Psoas muscle (tissue), 8 donors: Measurements from ENCODE around the gene RET. TPM values are rescaled to one million over a fixed set of nuclear protein-coding genes. Genes with fewer than 3 reads are reported as not detected.
"Not testable (repeated sequence)": the region's sequence is repeated elsewhere in the genome, so short reads cannot be mapped to it uniquely, and the experiment has no call there.

Source experiments
- ATAC-seq, 4 donors: fragments of 200-7000 bp; cut with Tn5 transposase; one replicate each; pipeline ENCODE4 v1.9.1; 2020; ENCODE audit warnings: moderate library complexity in 3 of 4, mild to moderate bottlenecking in 2 of 4
- DNase-seq, 2 donors: peaks; one replicate each; pipeline ENCODE4 v3.0.0-alpha.2; 2020
- H3K27ac ChIP-seq: fragments of 200-600 bp; one replicate; pipeline ENCODE4 v1.8.0; 2022
- H3K27me3 ChIP-seq, 3 donors: fragments of 200-600 bp in 1 of 3; one replicate each; pipeline versions ENCODE4 v1.6.1 to v1.8.0; 2013 to 2022; ENCODE audit warnings: low read length in 2 of 3, mild to moderate bottlenecking in 2 of 3, moderate library complexity in 1 of 3; ENCODE audit not compliant: insufficient read depth in 3 of 3
- H3K36me3 ChIP-seq, 2 donors: fragments of 200-600 bp in 1 of 2; one replicate each; pipeline versions ENCODE4 v1.6.1 to v1.8.0; 2013 to 2022; ENCODE audit warnings: low read depth in 1 of 2, mild to moderate bottlenecking in 1 of 2, moderate library complexity in 1 of 2; ENCODE audit not compliant: insufficient read depth in 1 of 2
- H3K4me1 ChIP-seq: fragments of 200-600 bp; one replicate; pipeline ENCODE4 v1.8.0; 2022
- H3K4me3 ChIP-seq: fragments of 200-600 bp; one replicate; pipeline ENCODE4 v1.8.0; 2022; ENCODE audit warnings: mild to moderate bottlenecking
- H3K9me3 ChIP-seq: fragments of 200-600 bp; one replicate; pipeline ENCODE4 v1.8.0; 2022
- CTCF ChIP-seq: fragments of 200-600 bp; IDR thresholded peaks from one replicate; pipeline ENCODE4 v1.8.0; 2022; ENCODE audit warnings: antibody characterized with exemption
- WGBS, 3 donors: extraction: QIAGEN DNeasy Blood & Tissue Kit; methylation state at CpG; one replicate each; pipeline versions ENCODE4 v1.1.6 to v1.1.7; 2013; 5-methylcytosine and 5-hydroxymethylcytosine counted together
- intact Hi-C, 2 donors: fragments of 100-400 bp; cut with DNase I; formaldehyde crosslinking; loops; one replicate each; pipeline versions ENCODE4 v1.11.0 to v1.14.2; 2022
- polyA plus RNA-seq, 3 donors: library from polyadenylated mRNA; stranded (reverse); fragments of 200-250 nt; gene quantifications; one replicate each; pipeline ENCODE4 v1.2.3, GENCODE V29; 2013
- total RNA-seq, 4 donors: library from RNA; stranded (reverse); fragmentation: NEBNext Ultra II Directional in 2 of 4; extraction: Animal tissue kit (Norgen Biotek cat#: 25700) in 2 of 4; gene quantifications; one replicate each; pipeline versions ENCODE4 v1.2.1 to v1.2.4, GENCODE V29; 2021 to 2023
- donor health status: healthy with polysubstance abuse.
- donor health status: DM: no; HTN: no; CAD: no; lungs with moderate emphysema.
- donor health status: Bipolar disorder and iron deficiency.
- donor health status: healthy.
- donor health status: DM: yes; HTN: yes; CAD: no.
- donor health status: DM: no; HTN: no; CAD: no.
- donor health status: DM: no; HTN: no; CAD: no.
- donor health status: DM: yes; HTN: yes; CAD: no.

Gene RET
- total and polyA plus RNA-seq, 7 donors, result 0.35 to 2.6 (median 0.60) TPM

GRCh38 chr10:43093423-43094076, 16.7 kb downstream of the RET start:
- no peaks in the 10 kb centered on the region for H3K4me1 ChIP-seq
- intact Hi-C loops, result no loop called here
- H3K27ac ChIP-seq, result no peak overlapping the region
- peak in 1 of 4 donors; percentile 41 for ATAC-seq
- peaks cover 0 to 8% (median 5%) of the 10 kb centered on the region in 3 donors for H3K27me3 ChIP-seq
- H3K36me3 ChIP-seq, result no peaks in the 10 kb centered on the region
- H3K9me3 ChIP-seq, result no peaks in the 10 kb centered on the region
- TF ChIP-seq CTCF, result no peak
- H3K4me3 ChIP-seq, result no peak overlapping the region
- WGBS, 3 donors, result 26 to 44% (median 36%) methylated on average over 12 of the region's 12 CpGs
- no peak for DNase-seq

DNA sequence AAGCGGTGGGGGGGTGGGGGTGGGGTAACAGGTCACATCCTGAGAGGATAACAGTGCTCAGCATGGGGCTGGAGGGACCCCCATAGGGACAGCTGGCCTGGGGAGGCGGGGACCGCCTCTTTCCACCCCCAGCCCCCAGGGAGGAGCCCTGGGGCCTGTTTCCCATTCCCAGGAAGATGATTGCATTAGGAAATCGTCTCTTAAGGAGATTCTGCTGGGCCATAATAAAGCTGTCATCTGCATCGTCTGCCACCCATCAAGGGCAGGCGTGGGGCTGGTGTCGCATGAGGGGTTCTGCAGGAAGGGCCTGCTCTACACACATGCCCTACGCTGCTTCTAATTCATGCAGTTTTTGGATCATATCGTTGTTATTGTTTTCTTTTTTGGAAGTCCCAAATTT, 17.2 kb downstream of the RET start:
- H3K4me3 ChIP-seq, result no peak overlapping the region
- intact Hi-C loops, result no loop called here
- no peaks in the 10 kb centered on the region for H3K9me3 ChIP-seq
- no peaks in the 10 kb centered on the region for H3K4me1 ChIP-seq
- peaks cover 0 to 9% (median 5%) of the 10 kb centered on the region in 3 donors for H3K27me3 ChIP-seq
- H3K36me3 ChIP-seq, result no peaks in the 10 kb centered on the region
- 61 to 67% (median 63%) methylated on average over 9 of the region's 9 CpGs for WGBS, 3 donors
- ATAC-seq (no peak), DNase-seq (no peak)
- H3K27ac ChIP-seq, result no peak overlapping the region
- TF ChIP-seq CTCF, result no peak

GRCh38 chr10:43099339-43099738, 22.5 kb downstream of the RET start:
- H3K4me3 ChIP-seq, ATAC-seq, H3K27ac ChIP-seq, DNase-seq, H3K36me3 ChIP-seq, intact Hi-C loops, H3K4me1 ChIP-seq, H3K9me3 ChIP-seq: not testable (repeated sequence)
- peaks cover 0 to 36% (median 7%) of the 10 kb centered on the region in 3 donors for H3K27me3 ChIP-seq
- WGBS, 3 donors, result 82 to 92% (median 83%) methylated on average over 6 of the region's 6 CpGs

DNA sequence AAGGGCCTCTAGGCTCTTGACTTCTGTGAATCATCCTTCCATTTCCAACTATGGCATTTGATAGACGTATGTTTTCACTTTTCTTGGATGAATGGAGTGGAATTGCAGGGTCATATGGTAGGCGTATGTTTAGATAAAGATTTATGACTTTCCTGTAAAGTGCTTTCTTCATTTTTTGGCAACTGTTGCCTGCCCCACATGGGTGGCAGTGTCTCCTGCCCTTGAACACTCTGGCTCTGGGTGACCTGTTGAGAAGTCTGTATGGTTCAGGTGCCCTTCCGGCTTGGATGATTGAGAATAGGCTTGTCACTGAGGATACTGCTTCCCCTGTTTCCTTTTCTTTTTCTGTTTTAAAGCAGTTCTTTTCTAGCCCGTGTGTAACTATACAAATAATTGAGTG, 23.1 kb downstream of the RET start:
- DNase-seq (no peak), ATAC-seq (no peak)
- Histone ChIP-seq H3K9me3 (no peaks in the 10 kb centered on the region), H3K27ac (no peak overlapping the region), H3K4me1 (no peaks in the 10 kb centered on the region), H3K27me3 (peaks cover 0 to 41% (median 5%) of the 10 kb centered on the region in 3 donors), H3K4me3 (no peak overlapping the region), H3K36me3 (no peaks in the 10 kb centered on the region)
- no peak for TF ChIP-seq CTCF
- intact Hi-C loops, result loop anchor here in 1 of 2 donors (10.0 kb wide), 1 partner anchor 925 kb away; no protein-coding TSS in a partner anchor
- WGBS, 3 donors, result 71 to 88% (median 84%) methylated on average over 4 of the region's 4 CpGs

DNA sequence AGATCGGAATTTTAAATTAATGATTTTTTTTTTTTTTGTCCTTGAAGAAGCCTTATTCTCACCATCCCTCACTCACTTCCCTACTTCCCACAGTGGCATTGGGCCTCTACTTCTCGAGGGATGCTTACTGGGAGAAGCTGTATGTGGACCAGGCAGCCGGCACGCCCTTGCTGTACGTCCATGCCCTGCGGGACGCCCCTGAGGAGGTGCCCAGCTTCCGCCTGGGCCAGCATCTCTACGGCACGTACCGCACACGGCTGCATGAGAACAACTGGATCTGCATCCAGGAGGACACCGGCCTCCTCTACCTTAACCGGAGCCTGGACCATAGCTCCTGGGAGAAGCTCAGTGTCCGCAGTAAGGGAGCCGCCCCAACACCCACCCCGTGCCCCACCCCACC, 23.5 kb downstream of the RET start:
- Histone ChIP-seq H3K36me3 (no peaks in the 10 kb centered on the region), H3K4me1 (no peaks in the 10 kb centered on the region), H3K27ac (no peak overlapping the region), H3K27me3 (peaks cover 0 to 46% (median 4%) of the 10 kb centered on the region in 3 donors), H3K4me3 (no peak overlapping the region), H3K9me3 (no peaks in the 10 kb centered on the region)
- TF ChIP-seq CTCF, result no peak
- 89 to 92% (median 92%) methylated on average over 17 of the region's 17 CpGs for WGBS, 3 donors
- DNase-seq (no peak), ATAC-seq (no peak)
- intact Hi-C loops, result loop anchor here in 1 of 2 donors (10.0 kb wide), 1 partner anchor 926 kb away; no protein-coding TSS in a partner anchor
